ENCODE results near the gene PIGK.

PIGK gene

DNA sequence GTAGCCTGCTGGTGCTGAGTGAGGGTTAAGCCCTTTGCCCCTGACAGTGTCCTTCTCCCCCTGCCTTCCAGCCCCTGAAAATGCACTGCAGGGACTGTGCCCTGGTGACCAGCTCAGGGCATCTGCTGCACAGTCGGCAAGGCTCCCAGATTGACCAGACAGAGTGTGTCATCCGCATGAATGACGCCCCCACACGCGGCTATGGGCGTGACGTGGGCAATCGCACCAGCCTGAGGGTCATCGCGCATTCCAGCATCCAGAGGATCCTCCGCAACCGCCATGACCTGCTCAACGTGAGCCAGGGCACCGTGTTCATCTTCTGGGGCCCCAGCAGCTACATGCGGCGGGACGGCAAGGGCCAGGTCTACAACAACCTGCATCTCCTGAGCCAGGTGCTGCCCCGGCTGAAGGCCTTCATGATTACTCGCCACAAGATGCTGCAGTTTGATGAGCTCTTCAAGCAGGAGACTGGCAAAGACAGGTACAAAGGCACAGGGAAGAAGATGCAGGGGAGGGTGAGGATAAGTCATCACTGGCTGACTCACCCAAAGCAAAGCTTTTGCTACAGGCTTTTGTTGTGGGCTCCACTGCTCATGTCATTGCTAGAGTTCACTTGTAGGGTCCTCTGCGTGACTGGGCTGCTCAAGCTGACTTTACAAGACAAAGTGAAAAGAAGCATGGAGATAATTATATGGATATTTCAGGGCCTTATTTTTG lies 174.9 kb downstream of the PIGK start:
- Histone ChIP-seq H3K36me3 (ENCODE audit: control insufficient read depth, low read length) (no peaks in the 10 kb centered on the region), H3K4me2 (ENCODE audit: low read length) (no peak overlapping the region), H3K27ac (ENCODE audit: low read depth, low read length) (no peak overlapping the region), H3K79me2 (ENCODE audit: control insufficient read depth, low read length) (no peaks in the 10 kb centered on the region), H3K27me3 (ENCODE audit: control insufficient read depth, low read length) (no peaks in the 10 kb centered on the region), H3K9me2 (replicated peaks; ENCODE audit: control insufficient read depth, low read length) (no peaks in the 10 kb centered on the region), H3K9me3 (ENCODE audit: control insufficient read depth, insufficient read depth, low read length) (no peaks in the 10 kb centered on the region), H4K20me1 (ENCODE audit: control insufficient read depth, insufficient read depth, low read depth, low read length) (no peaks in the 10 kb centered on the region), H3F3A (ENCODE audit: control insufficient read depth, insufficient read depth) (no peaks in the 10 kb centered on the region), H3K4me3 (ENCODE audit: low read length) (no peak overlapping the region), H3K4me1 (ENCODE audit: control insufficient read depth, low read length) (no peaks in the 10 kb centered on the region)
- TF ChIP-seq, protein P1, sequence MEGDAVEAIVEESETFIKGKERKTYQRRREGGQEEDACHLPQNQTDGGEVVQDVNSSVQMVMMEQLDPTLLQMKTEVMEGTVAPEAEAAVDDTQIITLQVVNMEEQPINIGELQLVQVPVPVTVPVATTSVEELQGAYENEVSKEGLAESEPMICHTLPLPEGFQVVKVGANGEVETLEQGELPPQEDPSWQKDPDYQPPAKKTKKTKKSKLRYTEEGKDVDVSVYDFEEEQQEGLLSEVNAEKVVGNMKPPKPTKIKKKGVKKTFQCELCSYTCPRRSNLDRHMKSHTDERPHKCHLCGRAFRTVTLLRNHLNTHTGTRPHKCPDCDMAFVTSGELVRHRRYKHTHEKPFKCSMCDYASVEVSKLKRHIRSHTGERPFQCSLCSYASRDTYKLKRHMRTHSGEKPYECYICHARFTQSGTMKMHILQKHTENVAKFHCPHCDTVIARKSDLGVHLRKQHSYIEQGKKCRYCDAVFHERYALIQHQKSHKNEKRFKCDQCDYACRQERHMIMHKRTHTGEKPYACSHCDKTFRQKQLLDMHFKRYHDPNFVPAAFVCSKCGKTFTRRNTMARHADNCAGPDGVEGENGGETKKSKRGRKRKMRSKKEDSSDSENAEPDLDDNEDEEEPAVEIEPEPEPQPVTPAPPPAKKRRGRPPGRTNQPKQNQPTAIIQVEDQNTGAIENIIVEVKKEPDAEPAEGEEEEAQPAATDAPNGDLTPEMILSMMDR (IDR thresholded peaks at IDR 0.05; ENCODE audit: low read depth, low read length, poor library complexity, severe bottlenecking) = no peak
- TF ChIP-seq EZH2phosphoT487 (IDR thresholded peaks at IDR 0.05; ENCODE audit: borderline replicate concordance, low read length) = no peak

- no peaks in the 10 kb centered on the region for H4K20me1 ChIP-seq (ENCODE audit: control insufficient read depth, insufficient read depth, low read depth, low read length)
- H3K4me2 ChIP-seq (ENCODE audit: low read length) = no peak overlapping the region
- no peaks in the 10 kb centered on the region for H3F3A ChIP-seq (ENCODE audit: control insufficient read depth, insufficient read depth)
- no peak overlapping the region for H3K4me3 ChIP-seq (ENCODE audit: low read length)
- H3K9me3 ChIP-seq (ENCODE audit: control insufficient read depth, insufficient read depth, low read length) = no peaks in the 10 kb centered on the region
- H3K27ac ChIP-seq (ENCODE audit: low read depth, low read length) = no peak overlapping the region
- H3K79me2 ChIP-seq (ENCODE audit: control insufficient read depth, low read length) = no peaks in the 10 kb centered on the region
- no peaks in the 10 kb centered on the region for H3K9me2 ChIP-seq (replicated peaks; ENCODE audit: control insufficient read depth, low read length)
- H3K36me3 ChIP-seq (ENCODE audit: control insufficient read depth, low read length) = no peaks in the 10 kb centered on the region
- no peaks in the 10 kb centered on the region for H3K4me1 ChIP-seq (ENCODE audit: control insufficient read depth, low read length)
- H3K27me3 ChIP-seq (ENCODE audit: control insufficient read depth, low read length) = no peaks in the 10 kb centered on the region
- no peak for TF ChIP-seq EZH2phosphoT487 (IDR thresholded peaks at IDR 0.05; ENCODE audit: borderline replicate concordance, low read length)
- TF ChIP-seq, protein P1 (IDR thresholded peaks at IDR 0.05; ENCODE audit: low read depth, low read length, poor library complexity, severe bottlenecking) = no peak
Measured at GRCh38 chr1:77040826-77041225, 178.4 kb downstream of the PIGK start.

DNA sequence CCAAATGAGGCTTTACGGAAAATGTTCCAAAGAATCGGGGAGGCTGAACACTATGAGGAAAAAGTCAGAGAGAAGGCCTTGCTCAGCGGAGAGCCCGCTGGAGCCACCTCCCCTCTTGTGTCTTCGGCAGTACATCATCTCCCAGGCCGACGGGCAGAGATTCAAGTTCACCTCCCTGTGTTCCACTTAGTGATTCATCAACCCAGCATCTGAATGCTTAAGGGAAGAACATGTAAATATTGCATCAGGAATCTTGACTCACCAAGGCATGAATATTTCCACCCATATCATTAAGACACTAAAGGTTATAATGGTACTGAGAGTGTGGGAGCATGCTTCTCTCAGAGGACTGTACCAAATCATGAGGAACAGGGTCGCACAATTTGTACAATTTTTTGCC lies 179.5 kb downstream of the PIGK start:
- no peaks in the 10 kb centered on the region for H3K9me3 ChIP-seq (ENCODE audit: control insufficient read depth, insufficient read depth, low read length)
- H3K4me2 ChIP-seq (ENCODE audit: low read length) = no peak overlapping the region
- H4K20me1 ChIP-seq (ENCODE audit: control insufficient read depth, insufficient read depth, low read depth, low read length) = no peaks in the 10 kb centered on the region
- no peaks in the 10 kb centered on the region for H3K27me3 ChIP-seq (ENCODE audit: control insufficient read depth, low read length)
- no peaks in the 10 kb centered on the region for H3K9me2 ChIP-seq (replicated peaks; ENCODE audit: control insufficient read depth, low read length)
- H3F3A ChIP-seq (ENCODE audit: control insufficient read depth, insufficient read depth) = no peaks in the 10 kb centered on the region
- H3K79me2 ChIP-seq (ENCODE audit: control insufficient read depth, low read length) = no peaks in the 10 kb centered on the region
- no peak overlapping the region for H3K27ac ChIP-seq (ENCODE audit: low read depth, low read length)
- H3K4me3 ChIP-seq (ENCODE audit: low read length) = no peak overlapping the region
- no peak for TF ChIP-seq EZH2phosphoT487 (IDR thresholded peaks at IDR 0.05; ENCODE audit: borderline replicate concordance, low read length)
- TF ChIP-seq, protein P1 (IDR thresholded peaks at IDR 0.05; ENCODE audit: low read depth, low read length, poor library complexity, severe bottlenecking) = no peak
- no peaks in the 10 kb centered on the region for H3K36me3 ChIP-seq (ENCODE audit: control insufficient read depth, low read length)
- no peaks in the 10 kb centered on the region for H3K4me1 ChIP-seq (ENCODE audit: control insufficient read depth, low read length)
